B cell (primary cell): ENCODE results near the gene PACSIN2. TPM values are rescaled to one million over a fixed set of nuclear protein-coding genes. Genes with fewer than 3 reads are reported as not detected.

Experiments used
- ATAC-seq: fragments of 200-7000 bp; cut with Tn5 transposase; one replicate; pipeline ENCODE4 v1.10.0; 2021; ENCODE audit warnings: low read depth, mild to moderate bottlenecking, moderate number of reproducible peaks, moderate library complexity
- CTCF ChIA-PET: fragments of 350-600 bp; sonication (Branson Sonifier 250); formaldehyde crosslinking; loops from one replicate; lab custom pipeline; 2021; ENCODE audit warnings: antibody characterized with exemption, inconsistent platforms; lab: Charles Lee
- POLR2A ChIA-PET: fragments of 350-600 bp; sonication (Branson Sonifier 250); formaldehyde crosslinking; loops from one replicate; lab custom pipeline; 2021; ENCODE audit warnings: antibody characterized with exemption; lab: Charles Lee
- DNase-seq: peaks from one replicate; pipeline ENCODE4 v3.0.0; 2013
- H2AFZ ChIP-seq: 2 replicates; pipeline ENCODE4 v1.6.1; 2012; ENCODE audit warnings: mild to moderate bottlenecking, low read depth, low read length; ENCODE audit not compliant: insufficient read depth, poor library complexity, severe bottlenecking
- H3K27ac ChIP-seq, 2 donors: 1 replicate in 1 of 2; 2 replicates in 1 of 2; pipeline ENCODE4 v1.5.1; 2012 to 2013; ENCODE audit warnings: low read length in 2 of 2, mild to moderate bottlenecking in 2 of 2, moderate library complexity in 1 of 2
- H3K27me3 ChIP-seq, 4 experiments: fragments of 200-600 bp in 1 of 4; sonication (generic) in 1 of 4; replicated peaks in 1 of 4; 1 replicate in 2 of 4; 2 replicates in 2 of 4; pipeline versions ENCODE4 v1.6.1 to v1.7.0; 2013 to 2016; ENCODE audit warnings: low read length in 3 of 4, mild to moderate bottlenecking in 2 of 4, mixed read lengths in 1 of 4, moderate library complexity in 1 of 4; ENCODE audit not compliant: insufficient read depth in 4 of 4, control insufficient read depth in 3 of 4; ENCODE audit errors: control extremely low read depth in 1 of 4
- H3K36me3 ChIP-seq, 2 experiments: replicated peaks in 1 of 2; 1 replicate in 1 of 2; 2 replicates in 1 of 2; pipeline versions ENCODE4 v1.6.1 to v1.7.1; 2013; ENCODE audit warnings: low read length in 1 of 2; ENCODE audit not compliant: insufficient read depth in 2 of 2, control insufficient read depth in 1 of 2; ENCODE audit errors: control extremely low read depth in 1 of 2, extremely low read depth in 1 of 2
- H3K4me1 ChIP-seq, 2 donors: fragments of 200-600 bp in 1 of 2; sonication (generic) in 1 of 2; 1 replicate in 1 of 2; 2 replicates in 1 of 2; pipeline versions ENCODE4 v1.5.1 to v1.6.1; 2013 to 2017; ENCODE audit warnings: low read length in 2 of 2; ENCODE audit not compliant: control insufficient read depth in 2 of 2, insufficient read depth in 2 of 2
- H3K4me2 ChIP-seq: replicated peaks from 2 replicates; pipeline ENCODE3; 2012; ENCODE audit warnings: mild to moderate bottlenecking, low read depth, low read length; ENCODE audit not compliant: poor library complexity, severe bottlenecking
- H3K4me3 ChIP-seq, 5 experiments: fragments of 200-600 bp in 1 of 5; sonication (generic) in 1 of 5; 1 replicate in 3 of 5; 2 replicates in 2 of 5; pipeline versions ENCODE4 v1.5.1 to v1.7.0; 2011 to 2016; ENCODE audit warnings: low read length in 4 of 5, mild to moderate bottlenecking in 4 of 5, low read depth in 2 of 5, control low read depth in 1 of 5, moderate library complexity in 1 of 5; ENCODE audit not compliant: insufficient read depth in 1 of 5; ENCODE audit errors: control extremely low read depth in 1 of 5, extremely low read depth in 1 of 5
- H3K79me2 ChIP-seq: fragments of 200-600 bp; sonication (generic); one replicate; pipeline ENCODE4 v1.6.0; 2016; ENCODE audit warnings: low read length; ENCODE audit not compliant: control insufficient read depth, insufficient read depth
- H3K9ac ChIP-seq: fragments of 200-600 bp; sonication (generic); 2 replicates; pipeline ENCODE4 v1.6.1; 2017; ENCODE audit warnings: mild to moderate bottlenecking, low read length, moderate library complexity
- H3K9me3 ChIP-seq, 3 donors: one replicate each; pipeline versions ENCODE4 v1.6.1 to v1.7.1; 2013; ENCODE audit warnings: low read length in 2 of 3; ENCODE audit not compliant: control insufficient read depth in 2 of 3, insufficient read depth in 1 of 3; ENCODE audit errors: control extremely low read depth in 1 of 3
- H4K20me1 ChIP-seq: 2 replicates; pipeline ENCODE4 v1.6.0; 2012; ENCODE audit warnings: mild to moderate bottlenecking, low read length; ENCODE audit not compliant: insufficient read depth, control insufficient read depth, poor library complexity, severe bottlenecking
- H3K27ac Mint-ChIP-seq: one replicate; pipeline ENCODE4 v1.8.0; 2021; ENCODE audit warnings: mixed read lengths
- H3K27me3 Mint-ChIP-seq: one replicate; pipeline ENCODE4 v1.8.0; 2021; ENCODE audit warnings: mixed read lengths
- H3K4me1 Mint-ChIP-seq: one replicate; pipeline ENCODE4 v1.8.0; 2021; ENCODE audit warnings: mixed read lengths
- H3K4me3 Mint-ChIP-seq: one replicate; pipeline ENCODE4 v1.8.0; 2021; ENCODE audit warnings: mixed read lengths
- H3K9me3 Mint-ChIP-seq: one replicate; pipeline ENCODE4 v1.8.0; 2022; ENCODE audit warnings: mixed read lengths; ENCODE audit not compliant: insufficient read depth
- CTCF ChIP-seq: fragments of 200-600 bp; IDR thresholded peaks from one replicate; pipeline ENCODE4 v1.8.0; 2022; ENCODE audit warnings: antibody characterized with exemption, mild to moderate bottlenecking
- EZH2 ChIP-seq: IDR thresholded peaks from 2 replicates; pipeline ENCODE4 v1.6.1; 2012; ENCODE audit warnings: borderline replicate concordance, low read depth, mild to moderate bottlenecking, moderate library complexity, low read length; ENCODE audit not compliant: insufficient read depth, poor library complexity, severe bottlenecking
- WGBS: methylation state at CpG from one replicate; pipeline ENCODE4 v1.1.5; 2013; ENCODE audit warnings: missing lambda C conversion rate; ENCODE audit not compliant: insufficient coverage; 5-methylcytosine and 5-hydroxymethylcytosine counted together
- intact Hi-C: fragments of 100-400 bp; cut with micrococcal nuclease; formaldehyde crosslinking; loops from one replicate; pipeline ENCODE4 v1.10.0; 2022
- polyA plus RNA-seq: library from polyadenylated mRNA; depleted of rRNA; stranded (reverse); fragments of >200 nt; gene quantifications from 2 replicates; pipeline ENCODE4 v1.2.3, GENCODE V29; 2012
- total RNA-seq, 2 donors: library from RNA; stranded (reverse); fragments of 120-200 nt in 1 of 2; gene quantifications; 1 replicate in 1 of 2; 2 replicates in 1 of 2; pipeline versions ENCODE4 v1.2.3 to v1.2.4, GENCODE V29; 2013 to 2022

PACSIN2 gene
- total and polyA plus RNA-seq, 2 donors (not counting 1 experiment from before 2014, with no cell fraction given), result 26.9 to 59.3 TPM

- CTCF ChIA-PET, result interaction anchor here (0.7 to 1.6 kb wide), 9 partner anchors 10 to 102 kb away, joined by 3 to 4 read pairs (median 3); partner anchors contain the start of gene PACSIN2
- Histone ChIP-seq H3K27ac (peak overlapping the region; percentile 96 to 100), H3K4me1 (peaks cover 90 to 97% of the 10 kb centered on the region in 2 donors), H3K9me3 (no peaks in the 10 kb centered on the region), H2AFZ (peak overlapping the region; percentile 34), H3K27me3 (no peaks in the 10 kb centered on the region), H3K79me2 (peaks cover 90% of the 10 kb centered on the region), H4K20me1 (no peaks in the 10 kb centered on the region), H3K4me3 (peak overlapping the region; percentile 23 to 81 (median 58)), H3K9ac (peak overlapping the region; percentile 79), H3K36me3 (no peaks in the 10 kb centered on the region), H3K4me2 (peak overlapping the region; percentile 90)
- WGBS, result 8% methylated on average over 7 of the region's 10 CpGs
- POLR2A ChIA-PET, result interaction anchor here (0.5 to 1.7 kb wide), 6 partner anchors 9 to 91 kb away, joined by 3 to 5 read pairs (median 4); partner anchors contain the start of gene ARFGAP3
- intact Hi-C loops, result loop anchor here (2.0 to 10.0 kb wide), 6 partner anchors 19 to 267 kb away; partner anchors contain the start of genes ARFGAP3 and PACSIN2
- Mint-ChIP-seq H3K27me3 (no peaks in the 10 kb centered on the region), H3K4me1 (peaks cover 85% of the 10 kb centered on the region), H3K9me3 (no peaks in the 10 kb centered on the region), H3K27ac (peak overlapping the region; percentile 91), H3K4me3 (peak overlapping the region; percentile 78)
- ATAC-seq (peak; percentile 59), DNase-seq (peak; percentile 85)
- TF ChIP-seq CTCF (no peak), EZH2 (no peak)
Measured at GRCh38 chr22:42931421-42932196, 83.3 kb downstream of the PACSIN2 start.
